GM23338 (cell line): ENCODE measurements around the gene PNPLA1.

Experiments
- CTCF ChIP-seq, 2 experiments: fragments of 200-600 bp in 1 of 2; sonication (generic) in 1 of 2; conservative IDR thresholded peaks; 2 replicates each; pipeline versions ENCODE4 v1.5.1 to v1.6.1; 2016 to 2017; ENCODE audit warnings: antibody characterized with exemption in 2 of 2, low read depth in 2 of 2, mild to moderate bottlenecking in 2 of 2, moderate library complexity in 1 of 2
- POLR2AphosphoS5 ChIP-seq: IDR thresholded peaks from 2 replicates; pipeline ENCODE4 v1.6.1; 2016; ENCODE audit warnings: antibody characterized with exemption, low read depth

- TF ChIP-seq POLR2AphosphoS5, result no peak
- no peak for TF ChIP-seq CTCF (conservative IDR thresholded peaks at IDR 0.05; ENCODE audit: low read depth in 2 of 2)
Measured at GRCh38 chr6:36327226-36327918, 57.5 kb downstream of the PNPLA1 start.
